Fibroblast of lung (primary cell): Measurements from ENCODE around the gene NAT10. TPM values are rescaled to one million over a fixed set of nuclear protein-coding genes. Genes with fewer than 3 reads are reported as not detected.

Source experiments
- DNase-seq, 2 donors: peaks; one replicate each; pipeline versions ENCODE4 v3.0.0 to v3.0.0-alpha.2; 2010; ENCODE audit warnings: low read depth in 2 of 2
- H2AFZ ChIP-seq: 2 replicates; pipeline ENCODE4 v1.5.1; 2012; ENCODE audit warnings: low read length, control low read depth, inconsistent platforms
- H3K27ac ChIP-seq: 2 replicates; pipeline ENCODE4 v1.5.1; 2011; ENCODE audit warnings: low read length, control low read depth; ENCODE audit not compliant: insufficient read depth
- H3K27me3 ChIP-seq: 2 replicates; pipeline ENCODE4 v1.5.1; 2011; ENCODE audit warnings: mild to moderate bottlenecking, low read length; ENCODE audit not compliant: control insufficient read depth, insufficient read depth
- H3K36me3 ChIP-seq: 2 replicates; pipeline ENCODE4 v1.5.1; 2011; ENCODE audit warnings: low read length; ENCODE audit not compliant: control insufficient read depth, insufficient read depth
- H3K4me1 ChIP-seq: 2 replicates; pipeline ENCODE4 v1.5.1; 2011; ENCODE audit warnings: low read length; ENCODE audit not compliant: control insufficient read depth, insufficient read depth; ENCODE audit errors: extremely low read depth
- H3K4me2 ChIP-seq: 2 replicates; pipeline ENCODE4 v1.5.1; 2011; ENCODE audit warnings: low read length, control low read depth; ENCODE audit not compliant: insufficient read depth; ENCODE audit errors: extremely low read depth
- H3K4me3 ChIP-seq, 4 experiments: fragments of 200-600 bp in 1 of 4; sonication (generic) in 1 of 4; replicated peaks in 1 of 4; 2 replicates each; pipeline ENCODE4 v1.5.1; 2011 to 2016; ENCODE audit warnings: low read length in 4 of 4, low read depth in 3 of 4, mild to moderate bottlenecking in 3 of 4, control low read depth in 2 of 4, inconsistent platforms in 1 of 4, mixed read lengths in 1 of 4; ENCODE audit not compliant: insufficient read depth in 1 of 4; ENCODE audit errors: control extremely low read depth in 1 of 4
- H3K79me2 ChIP-seq: 2 replicates; pipeline ENCODE4 v1.5.1; 2012; ENCODE audit warnings: mild to moderate bottlenecking, low read length, inconsistent platforms; ENCODE audit not compliant: control insufficient read depth, insufficient read depth
- H3K9ac ChIP-seq: 2 replicates; pipeline ENCODE4 v1.5.1; 2011; ENCODE audit warnings: mild to moderate bottlenecking, low read length, control low read depth; ENCODE audit not compliant: insufficient read depth
- H3K9me3 ChIP-seq: 2 replicates; pipeline ENCODE4 v1.5.1; 2012; ENCODE audit warnings: low read depth, low read length; ENCODE audit not compliant: control insufficient read depth, insufficient read depth
- H4K20me1 ChIP-seq: 2 replicates; pipeline ENCODE4 v1.5.1; 2011; ENCODE audit warnings: low read length; ENCODE audit not compliant: control insufficient read depth, insufficient read depth; ENCODE audit errors: extremely low read depth
- CTCF ChIP-seq, 2 donors: IDR thresholded peaks in 1 of 2; conservative IDR thresholded peaks in 1 of 2; 1 replicate in 1 of 2; 2 replicates in 1 of 2; pipeline ENCODE4 v1.5.1; 2011 to 2012; ENCODE audit warnings: low read length in 2 of 2, control low read depth in 1 of 2, inconsistent platforms in 1 of 2, low read depth in 1 of 2, mild to moderate bottlenecking in 1 of 2
- EZH2 ChIP-seq: IDR thresholded peaks from 2 replicates; pipeline ENCODE4 v1.5.1; 2012; ENCODE audit warnings: low read length, control low read depth, mild to moderate bottlenecking; ENCODE audit errors: missing control alignments
- polyA plus RNA-seq, 2 donors: library from polyadenylated mRNA; depleted of rRNA in 1 of 2; stranded (reverse) in 1 of 2; unstranded in 1 of 2; fragments of >200 nt; gene quantifications; 2 replicates each; pipeline ENCODE4 v1.2.1, GENCODE V29; 2011 to 2012; ENCODE audit warnings: missing spikeins in 1 of 2
- total RNA-seq: library from RNA; depleted of rRNA; stranded (reverse); fragments of >200 nt; gene quantifications from 2 replicates; pipeline ENCODE4 v1.2.1, GENCODE V29; 2014

NAT10 gene
- total and polyA plus RNA-seq, 2 donors (not counting 1 experiment from before 2014, with no cell fraction given) = 14.4 to 21.5 TPM

DNA sequence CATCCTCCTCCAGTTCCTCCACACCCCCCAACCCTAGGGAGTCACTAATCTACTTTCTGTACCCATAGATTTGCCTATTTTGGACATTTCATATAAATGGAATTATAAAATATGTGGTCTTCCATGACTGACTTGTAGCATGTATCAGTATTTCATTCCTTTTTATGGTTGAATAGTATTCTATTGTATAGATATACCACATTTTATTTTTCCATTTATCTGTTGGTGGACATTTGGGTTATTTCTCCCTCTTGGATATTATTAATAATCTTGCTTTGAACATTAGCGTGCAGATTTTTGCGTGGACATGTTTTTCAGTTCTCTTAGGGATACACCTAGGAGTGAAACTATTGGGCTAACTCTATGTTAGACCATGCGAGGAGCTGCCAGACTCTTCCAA, 23.4 kb downstream of the NAT10 start:
- TF ChIP-seq CTCF (conservative IDR thresholded peaks at IDR 0.05 in 1 of 2, IDR thresholded peaks at IDR 0.05 in 1 of 2; ENCODE audit: low read depth in 1 of 2, low read length in 2 of 2) = no peak
- no peak for TF ChIP-seq EZH2
- Histone ChIP-seq H3K9ac (no peak overlapping the region), H3K27ac (no peak overlapping the region), H3K27me3 (no peaks in the 10 kb centered on the region), H3K4me1 (peaks cover 2% of the 10 kb centered on the region), H3K9me3 (no peaks in the 10 kb centered on the region), H3K4me3 (no peak overlapping the region), H3K79me2 (no peaks in the 10 kb centered on the region), H4K20me1 (no peaks in the 10 kb centered on the region), H3K4me2 (no peak overlapping the region), H3K36me3 (peaks cover 17% of the 10 kb centered on the region), H2AFZ (no peak overlapping the region)
- DNase-seq = no peak

- no peak for DNase-seq
- Histone ChIP-seq H2AFZ (no peak overlapping the region), H3K36me3 (peaks cover 20% of the 10 kb centered on the region), H3K9me3 (no peaks in the 10 kb centered on the region), H3K79me2 (no peaks in the 10 kb centered on the region), H3K27me3 (no peaks in the 10 kb centered on the region), H3K4me2 (no peak overlapping the region), H3K4me1 (no peaks in the 10 kb centered on the region), H3K9ac (no peak overlapping the region), H4K20me1 (no peaks in the 10 kb centered on the region), H3K27ac (no peak overlapping the region), H3K4me3 (no peak overlapping the region)
- TF ChIP-seq CTCF (conservative IDR thresholded peaks at IDR 0.05 in 1 of 2, IDR thresholded peaks at IDR 0.05 in 1 of 2; ENCODE audit: low read depth in 1 of 2, low read length in 2 of 2) = no peak
- no peak for TF ChIP-seq EZH2
These were observed 27.0 kb downstream of the NAT10 start for GRCh38 chr11:34132261-34132965.

DNA sequence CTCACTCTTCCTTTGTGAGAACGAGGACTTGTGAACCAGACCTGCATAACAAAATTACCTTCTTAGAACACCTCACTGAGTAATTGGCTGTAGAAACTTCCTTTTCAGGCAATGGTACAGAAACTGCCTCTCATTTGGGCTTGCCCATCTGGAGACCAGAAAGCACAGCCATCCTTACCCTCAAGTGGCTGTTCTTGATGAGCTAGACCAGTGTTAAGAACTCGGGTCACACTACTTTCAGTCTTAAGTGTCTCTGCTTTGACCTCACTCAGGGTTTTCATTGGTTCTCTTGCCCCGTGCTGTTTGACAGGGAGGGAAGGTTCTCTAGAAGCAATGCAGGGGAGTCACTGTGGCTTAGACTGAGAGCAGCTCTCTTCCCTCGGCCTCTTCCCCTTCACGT, 29.3 kb downstream of the NAT10 start:
- Histone ChIP-seq H3K27me3 (no peaks in the 10 kb centered on the region), H3K4me2 (no peak overlapping the region), H3K36me3 (peaks cover 30% of the 10 kb centered on the region), H2AFZ (no peak overlapping the region), H3K27ac (no peak overlapping the region), H3K4me1 (no peaks in the 10 kb centered on the region), H3K9me3 (no peaks in the 10 kb centered on the region), H3K9ac (no peak overlapping the region), H3K4me3 (no peak overlapping the region), H4K20me1 (no peaks in the 10 kb centered on the region), H3K79me2 (no peaks in the 10 kb centered on the region)
- DNase-seq = no peak
- TF ChIP-seq CTCF (conservative IDR thresholded peaks at IDR 0.05 in 1 of 2, IDR thresholded peaks at IDR 0.05 in 1 of 2; ENCODE audit: low read depth in 1 of 2, low read length in 2 of 2) (no peak), EZH2 (no peak)
